ENCODE data around the gene AQP7. TPM values are rescaled to one million over a fixed set of nuclear protein-coding genes. Genes with fewer than 3 reads are reported as not detected.
A peak's percentile ranks its signal among the peaks of the same experiment; 100 is the strongest.

Gene AQP7
- total and polyA plus RNA-seq, 12 donors, result 0.33 to 32.5 (median 2.4) TPM; not detected in 2

GRCh38 chr9:33378121-33378795, 24.1 kb downstream of the AQP7 start:
- Histone ChIP-seq H3K27me3 (no peaks in the 10 kb centered on the region), H3K9me3 (replicated peaks in 1 of 3) (no peaks in the 10 kb centered on the region), H3K36me3 (replicated peaks in 1 of 2) (no peaks in the 10 kb centered on the region), H3K4me1 (replicated peaks in 1 of 2) (peaks cover 8 to 11% of the 10 kb centered on the region in 2 donors), H3K4me3 (no peak overlapping the region), H3K27ac (no peak overlapping the region)
- TF ChIP-seq POLR2A (IDR thresholded peaks at IDR 0.05) (no peak), CTCF (IDR thresholded peaks at IDR 0.05) (no peak)
- intact Hi-C loops (cut with DNase I), result loop anchor here (10.0 kb wide), 2 partner anchors 77 to 87 kb away; no protein-coding TSS in a partner anchor
- DNase-seq, result peak in 1 of 7 donors; percentile 16
- WGBS, 4 donors, result 78 to 92% (median 87%) methylated on average over 6 to 9 of the region's 9 CpGs

DNA sequence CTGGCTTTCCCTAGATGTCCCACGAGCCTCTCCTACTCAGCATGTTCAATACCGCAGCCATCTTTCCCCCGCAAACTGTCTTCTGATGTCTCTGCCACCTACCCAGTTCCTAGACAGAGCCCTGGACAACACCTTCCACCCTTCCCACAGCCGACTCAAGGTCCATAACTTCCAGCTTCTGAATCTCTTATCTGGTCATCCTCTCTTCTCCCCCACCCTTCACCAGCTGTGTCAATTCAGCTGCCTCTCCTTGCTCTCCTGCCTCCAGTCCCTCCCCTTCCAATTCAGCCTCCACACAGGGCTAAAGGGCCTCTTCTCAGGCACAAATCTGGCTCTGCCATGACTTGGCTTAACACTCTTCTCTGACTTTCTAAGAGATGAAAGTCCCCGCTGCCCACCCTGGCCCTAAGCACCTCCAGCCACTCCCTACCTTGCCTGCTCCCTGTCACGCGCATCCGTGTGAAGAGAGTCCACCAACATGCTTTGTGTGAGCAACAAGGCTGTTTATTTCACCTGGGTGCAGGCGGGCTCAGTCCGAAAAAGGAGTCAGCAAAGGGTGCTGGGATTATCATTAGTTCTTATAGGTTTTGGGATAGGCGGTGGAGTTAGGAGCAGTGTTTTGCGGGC, 25.2 kb downstream of the AQP7 start:
- intact Hi-C loops (cut with DNase I), result loop anchor here (10.0 kb wide), 2 partner anchors 78 to 88 kb away; no protein-coding TSS in a partner anchor
- Histone ChIP-seq H3K4me1 (replicated peaks in 1 of 2) (peaks cover 8 to 11% of the 10 kb centered on the region in 2 donors), H3K9me3 (replicated peaks in 1 of 3) (no peaks in the 10 kb centered on the region), H3K27ac (no peak overlapping the region), H3K36me3 (replicated peaks in 1 of 2) (no peaks in the 10 kb centered on the region), H3K27me3 (no peaks in the 10 kb centered on the region), H3K4me3 (no peak overlapping the region)
- DNase-seq, result no peak
- WGBS, 4 donors, result 88 to 95% (median 92%) methylated on average over 12 of the region's 12 CpGs
- TF ChIP-seq CTCF (IDR thresholded peaks at IDR 0.05) (no peak), POLR2A (IDR thresholded peaks at IDR 0.05) (no peak)

GRCh38 chr9:33375841-33376321, 26.5 kb downstream of the AQP7 start:
- intact Hi-C loops (cut with DNase I), result loop anchor here (10.0 kb wide), 2 partner anchors 79 to 89 kb away; no protein-coding TSS in a partner anchor
- WGBS, 4 donors, result 88 to 94% (median 93%) methylated on average over 7 of the region's 7 CpGs
- H3K27ac ChIP-seq, result peak overlapping the region in 1 of 5 donors; percentile 46

More at GRCh38 chr9:33375841-33376321, 26.5 kb downstream of the AQP7 start:
- Histone ChIP-seq H3K4me3 (no peak overlapping the region), H3K9me3 (replicated peaks in 1 of 3) (no peaks in the 10 kb centered on the region), H3K27me3 (no peaks in the 10 kb centered on the region), H3K36me3 (replicated peaks in 1 of 2) (peaks cover 0 to 8% of the 10 kb centered on the region in 2 donors), H3K4me1 (replicated peaks in 1 of 2) (peaks cover 8 to 11% of the 10 kb centered on the region in 2 donors)
- DNase-seq, result peak in 1 of 7 donors; percentile 12
- no peak for TF ChIP-seq POLR2A (IDR thresholded peaks at IDR 0.05)
- no peak for TF ChIP-seq CTCF (IDR thresholded peaks at IDR 0.05)

Measured in adrenal gland (tissue), 12 donors.